H1 (cell line): ENCODE data around the gene ADGRL3. TPM values are rescaled to one million over a fixed set of nuclear protein-coding genes. Genes with fewer than 3 reads are reported as not detected.

Experiments
- BCL11A ChIP-seq, 2 experiments: IDR thresholded peaks; one replicate each; pipeline ENCODE4 v1.6.1; 2011; ENCODE audit warnings: low read depth in 2 of 2, low read length in 2 of 2, mild to moderate bottlenecking in 2 of 2
- EZH2 ChIP-seq: fragments of 200-600 bp; sonication (generic); IDR thresholded peaks from 2 replicates; pipeline ENCODE4 v1.7.1; 2012; ENCODE audit warnings: low read depth, mild to moderate bottlenecking, moderate library complexity, low read length, inconsistent platforms; ENCODE audit not compliant: severe bottlenecking
- KDM1A ChIP-seq: fragments of 200-600, 300-600 bp; sonication (generic); IDR thresholded peaks from 2 replicates; pipeline ENCODE4 v1.7.1; 2016; ENCODE audit warnings: mild to moderate bottlenecking, low read length, borderline replicate concordance
- RAD21 ChIP-seq, 2 experiments: IDR thresholded peaks in 1 of 2; conservative IDR thresholded peaks in 1 of 2; 2 replicates each; pipeline ENCODE4 v1.6.1; 2011; ENCODE audit warnings: low read depth in 2 of 2, low read length in 2 of 2, improper control_type of control experiment in 1 of 2, inconsistent platforms in 1 of 2, mild to moderate bottlenecking in 1 of 2, moderate library complexity in 1 of 2
- RFX5 ChIP-seq: IDR thresholded peaks from 2 replicates; pipeline ENCODE4 v1.6.1; 2011; ENCODE audit warnings: low read depth, low read length, improper control_type of control experiment, borderline replicate concordance
- SP2 ChIP-seq: IDR thresholded peaks from 2 replicates; pipeline ENCODE4 v1.6.1; 2012; ENCODE audit warnings: mild to moderate bottlenecking, low read length, inconsistent platforms
- SP4 ChIP-seq: IDR thresholded peaks from 2 replicates; pipeline ENCODE4 v1.6.1; 2012; ENCODE audit warnings: low read length, inconsistent platforms
- polyA plus RNA-seq, 7 experiments: library from polyadenylated mRNA; depleted of rRNA in 3 of 7; stranded (reverse) in 5 of 7; unstranded in 2 of 7; fragments of >200 nt in 5 of 7; fragments of 200-250 nt in 2 of 7; gene quantifications; 1 replicate in 5 of 7; 2 replicates in 1 of 7; 4 replicates in 1 of 7; pipeline versions ENCODE4 v1.2.1 to v1.2.3, GENCODE V29; 2011 to 2013; ENCODE audit warnings: missing spikeins in 2 of 7, mixed read lengths in 2 of 7
- total RNA-seq: library from RNA; stranded (reverse); fragmentation: NEBNext Ultra II Directional; extraction: Animal tissue kit (Norgen Biotek cat#: 25700); gene quantifications from 2 replicates; pipeline ENCODE4 v1.2.1, GENCODE V29; 2021
- TF ChIP-seq, protein P1 (sequence below), 3 experiments: IDR thresholded peaks; 1 replicate in 2 of 3; 2 replicates in 1 of 3; pipeline versions ENCODE4 v1.5.1 to v1.6.1; 2011; ENCODE audit warnings: low read length in 3 of 3, mild to moderate bottlenecking in 3 of 3, inconsistent platforms in 2 of 3, low read depth in 1 of 3, moderate library complexity in 1 of 3; ENCODE audit not compliant: insufficient read depth in 1 of 3; ENCODE audit errors: control extremely low read depth in 1 of 3

Gene ADGRL3
- total and polyA plus RNA-seq, 2 of the 8 experiments (the other 6 are each of a cell fraction or from before 2014, with no cell fraction given), result 6.6 to 13.0 TPM

DNA sequence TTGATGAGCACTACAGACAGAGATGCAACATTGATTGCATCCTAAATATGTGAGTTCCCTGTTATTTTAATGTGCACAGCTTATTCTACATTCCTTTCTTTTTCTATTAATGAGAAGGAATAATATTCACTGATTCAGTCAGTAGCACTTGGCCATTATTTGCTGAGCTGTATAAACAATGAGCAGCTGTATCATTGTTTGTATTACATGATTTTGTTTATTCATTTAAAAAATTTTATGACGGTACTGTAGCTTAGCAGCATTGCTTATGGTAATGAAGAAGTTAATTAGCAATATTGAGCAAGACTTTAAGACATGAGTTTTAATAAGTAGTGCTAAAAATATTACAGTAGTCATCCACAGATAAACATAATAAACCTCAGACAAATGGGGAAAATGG lies 582.0 kb downstream of the ADGRL3 start (continued):
- TF ChIP-seq, protein P1, sequence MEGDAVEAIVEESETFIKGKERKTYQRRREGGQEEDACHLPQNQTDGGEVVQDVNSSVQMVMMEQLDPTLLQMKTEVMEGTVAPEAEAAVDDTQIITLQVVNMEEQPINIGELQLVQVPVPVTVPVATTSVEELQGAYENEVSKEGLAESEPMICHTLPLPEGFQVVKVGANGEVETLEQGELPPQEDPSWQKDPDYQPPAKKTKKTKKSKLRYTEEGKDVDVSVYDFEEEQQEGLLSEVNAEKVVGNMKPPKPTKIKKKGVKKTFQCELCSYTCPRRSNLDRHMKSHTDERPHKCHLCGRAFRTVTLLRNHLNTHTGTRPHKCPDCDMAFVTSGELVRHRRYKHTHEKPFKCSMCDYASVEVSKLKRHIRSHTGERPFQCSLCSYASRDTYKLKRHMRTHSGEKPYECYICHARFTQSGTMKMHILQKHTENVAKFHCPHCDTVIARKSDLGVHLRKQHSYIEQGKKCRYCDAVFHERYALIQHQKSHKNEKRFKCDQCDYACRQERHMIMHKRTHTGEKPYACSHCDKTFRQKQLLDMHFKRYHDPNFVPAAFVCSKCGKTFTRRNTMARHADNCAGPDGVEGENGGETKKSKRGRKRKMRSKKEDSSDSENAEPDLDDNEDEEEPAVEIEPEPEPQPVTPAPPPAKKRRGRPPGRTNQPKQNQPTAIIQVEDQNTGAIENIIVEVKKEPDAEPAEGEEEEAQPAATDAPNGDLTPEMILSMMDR (IDR thresholded peaks at IDR 0.05; ENCODE audit: control extremely low read depth in 1 of 3, insufficient read depth in 1 of 3, low read depth in 1 of 3, low read length in 3 of 3), result no peak
- no peak for TF ChIP-seq BCL11A (IDR thresholded peaks at IDR 0.05; ENCODE audit: low read depth in 2 of 2, low read length in 2 of 2)
- TF ChIP-seq SP2, result no peak
- no peak for TF ChIP-seq EZH2
- no peak for TF ChIP-seq KDM1A
- no peak for TF ChIP-seq RFX5
- TF ChIP-seq SP4, result no peak
- no peak for TF ChIP-seq RAD21 (IDR thresholded peaks at IDR 0.05 in 1 of 2, conservative IDR thresholded peaks at IDR 0.05 in 1 of 2; ENCODE audit: low read depth in 2 of 2, low read length in 2 of 2)
